GM23338 (cell line): Measurements from ENCODE around the gene STK33. TPM values are rescaled to one million over a fixed set of nuclear protein-coding genes. Genes with fewer than 3 reads are reported as not detected.

Experiments used
- ATAC-seq: fragments of 200-7000 bp; cut with Tn5 transposase; 3 replicates; pipeline ENCODE4 v1.9.1; 2020
- DNase-seq: peaks from one replicate; pipeline ENCODE4 v3.0.0-alpha.2; 2015; ENCODE audit warnings: low spot score
- H2AFZ ChIP-seq: fragments of 200-600 bp; sonication (generic); 2 replicates; pipeline ENCODE4 v1.8.0; 2016; ENCODE audit warnings: antibody characterized with exemption, mild to moderate bottlenecking, moderate library complexity
- H3F3A ChIP-seq: fragments of 200-600 bp; sonication (generic); replicated peaks from 2 replicates; pipeline ENCODE4 v1.8.0; 2017; ENCODE audit warnings: antibody characterized with exemption, mixed run types, low read depth
- H3K27ac ChIP-seq: fragments of 200-600 bp; sonication (generic); 2 replicates; pipeline ENCODE4 v1.6.1; 2016; ENCODE audit warnings: low read depth
- H3K27me3 ChIP-seq: fragments of 200-600 bp; sonication (generic); 2 replicates; pipeline ENCODE4 v1.8.0; 2016; ENCODE audit warnings: mild to moderate bottlenecking, mixed run types, moderate library complexity; ENCODE audit not compliant: insufficient read depth
- H3K36me3 ChIP-seq: fragments of 200-600 bp; sonication (generic); 2 replicates; pipeline ENCODE4 v1.8.0; 2016; ENCODE audit warnings: mild to moderate bottlenecking; ENCODE audit not compliant: insufficient read depth
- H3K4me1 ChIP-seq: fragments of 200-600 bp; sonication (generic); 2 replicates; pipeline ENCODE4 v1.8.0; 2016; ENCODE audit warnings: mild to moderate bottlenecking, moderate library complexity; ENCODE audit not compliant: insufficient read depth
- H3K4me2 ChIP-seq: fragments of 200-600 bp; sonication (generic); 2 replicates; pipeline ENCODE4 v1.7.1; 2017; ENCODE audit warnings: mixed run types
- H3K4me3 ChIP-seq: fragments of 200-600 bp; sonication (generic); 2 replicates; pipeline ENCODE4 v1.6.1; 2016; ENCODE audit warnings: mixed run types
- H3K79me2 ChIP-seq: fragments of 200-600 bp; sonication (generic); replicated peaks from 2 replicates; pipeline ENCODE4 v1.8.0; 2017; ENCODE audit warnings: mild to moderate bottlenecking; ENCODE audit not compliant: insufficient read depth
- H3K9me2 ChIP-seq: fragments of 200-600 bp; sonication (generic); 2 replicates; pipeline ENCODE4 v1.8.0; 2017; ENCODE audit not compliant: insufficient read depth
- H4K20me1 ChIP-seq: fragments of 200-600 bp; sonication (generic); replicated peaks from 2 replicates; pipeline ENCODE4 v1.8.0; 2017; ENCODE audit warnings: mild to moderate bottlenecking; ENCODE audit not compliant: insufficient read depth
- H3K27ac Mint-ChIP-seq: 2 replicates; pipeline ENCODE4 v1.8.0; 2020; ENCODE audit warnings: inconsistent platforms, mild to moderate bottlenecking, moderate library complexity, mixed read lengths
- H3K27me3 Mint-ChIP-seq: 3 replicates; pipeline ENCODE4 v1.8.0; 2022; ENCODE audit warnings: low read depth, mild to moderate bottlenecking, moderate library complexity, mixed read lengths, inconsistent platforms; ENCODE audit not compliant: insufficient read depth, poor library complexity
- H3K36me3 Mint-ChIP-seq: 3 replicates; pipeline ENCODE4 v1.8.0; 2021; ENCODE audit warnings: low read depth, mild to moderate bottlenecking, inconsistent platforms, moderate library complexity, mixed read lengths
- H3K4me1 Mint-ChIP-seq: 3 replicates; pipeline ENCODE4 v1.8.0; 2020; ENCODE audit warnings: mild to moderate bottlenecking, inconsistent platforms, mixed read lengths
- H3K4me3 Mint-ChIP-seq: 3 replicates; pipeline ENCODE4 v1.8.0; 2021; ENCODE audit warnings: moderate library complexity, mild to moderate bottlenecking, inconsistent platforms, mixed read lengths
- H3K9me3 Mint-ChIP-seq: 3 replicates; pipeline ENCODE4 v1.8.0; 2020; ENCODE audit warnings: moderate library complexity, mild to moderate bottlenecking, inconsistent platforms, mixed read lengths
- CREB1 ChIP-seq: fragments of 250-450 bp; sonication (Bioruptor Pico); IDR thresholded peaks from 2 replicates; pipeline ENCODE4 v1.5.0; 2020; ENCODE audit warnings: low read depth, mild to moderate bottlenecking, moderate library complexity
- EZH2 ChIP-seq: fragments of 200-600 bp; sonication (generic); IDR thresholded peaks from one replicate; pipeline ENCODE4 v1.8.0; 2017; ENCODE audit warnings: antibody characterized with exemption, mild to moderate bottlenecking, low read depth; ENCODE audit not compliant: unreplicated experiment
- EZH2phosphoT487 ChIP-seq: fragments of 200-600 bp; sonication (generic); IDR thresholded peaks from one replicate; pipeline ENCODE4 v1.8.1; 2018; ENCODE audit warnings: antibody characterized with exemption; ENCODE audit not compliant: unreplicated experiment
- JUNB ChIP-seq: IDR thresholded peaks from one replicate; pipeline ENCODE4 v1.6.1; 2016; ENCODE audit warnings: antibody characterized with exemption; ENCODE audit not compliant: unreplicated experiment
- STAT1 ChIP-seq: IDR thresholded peaks from one replicate; pipeline ENCODE4 v1.6.1; 2016; ENCODE audit warnings: antibody characterized with exemption; ENCODE audit not compliant: unreplicated experiment
- ZNF114 ChIP-seq: fragments of 250-450 bp; sonication (Bioruptor Pico); IDR thresholded peaks from 2 replicates; pipeline ENCODE4 v1.5.0; 2020; ENCODE audit warnings: mild to moderate bottlenecking, moderate library complexity
- ZNF331 ChIP-seq: fragments of 250-450 bp; sonication (Bioruptor Pico); IDR thresholded peaks from 2 replicates; pipeline ENCODE4 v1.5.0; 2020; ENCODE audit warnings: low read depth, mild to moderate bottlenecking, moderate library complexity
- polyA plus RNA-seq: library from polyadenylated mRNA; unstranded; fragments of >200 nt; fragmentation: Nextera tagmentation; extraction: Ambion mirVana; gene quantifications from 2 replicates; pipeline ENCODE4 v1.2.1, GENCODE V29; 2016
- total RNA-seq: library from RNA; depleted of rRNA; stranded (reverse); fragments of >200 nt; shearing (Covaris generic); gene quantifications from 2 replicates; pipeline ENCODE4 v1.2.3, GENCODE V29; 2014
- TF ChIP-seq, protein P1 (sequence below): IDR thresholded peaks from 2 replicates; pipeline ENCODE4 v1.6.1; 2016; ENCODE audit warnings: antibody characterized with exemption
- TF ChIP-seq, protein P2 (sequence below): IDR thresholded peaks from one replicate; pipeline ENCODE4 v1.6.1; 2018; ENCODE audit warnings: antibody characterized with exemption; ENCODE audit not compliant: unreplicated experiment
- TF ChIP-seq, protein P3 (sequence below), 2 experiments: fragments of 200-600 bp in 1 of 2; sonication (generic) in 1 of 2; conservative IDR thresholded peaks; 2 replicates each; pipeline versions ENCODE4 v1.5.1 to v1.6.1; 2016 to 2017; ENCODE audit warnings: antibody characterized with exemption in 2 of 2, low read depth in 2 of 2, mild to moderate bottlenecking in 2 of 2, moderate library complexity in 1 of 2
- TF ChIP-seq, protein P4 (sequence below): fragments of 250-450 bp; sonication (Bioruptor Pico); IDR thresholded peaks from 2 replicates; pipeline ENCODE4 v1.5.0; 2020; ENCODE audit warnings: mild to moderate bottlenecking, moderate library complexity

STK33 gene
- total and polyA plus RNA-seq, 2 experiments from 2014 or later, result 17.2 to 18.2 TPM

DNA sequence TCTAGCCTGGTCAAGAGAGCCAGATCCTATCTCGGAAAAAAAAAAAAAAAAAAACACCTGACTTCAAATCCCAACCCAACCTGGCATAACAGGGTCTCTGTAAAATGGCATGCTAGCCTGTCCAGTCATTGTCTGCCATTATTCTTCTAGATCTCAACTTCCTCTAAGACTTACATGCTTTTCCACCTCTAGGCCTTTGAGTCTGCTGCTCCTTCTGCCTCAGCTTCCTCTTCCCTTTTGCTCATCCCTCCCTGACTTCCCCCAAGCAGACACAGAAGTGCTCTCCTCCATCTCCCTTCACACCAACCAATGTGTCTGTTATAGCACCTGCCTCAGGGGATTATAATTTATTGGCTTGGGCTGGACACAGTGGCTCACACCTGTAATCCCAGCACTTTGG lies 7.8 kb downstream of the STK33 start (continued):
- TF ChIP-seq ZNF114 (CRISPR knock-in tag) (no peak), STAT1 (no peak), EZH2phosphoT487 (no peak), EZH2 (no peak), ZNF331 (no peak), JUNB (no peak), CREB1 (CRISPR knock-in tag) (no peak)
- TF ChIP-seq, protein P1, sequence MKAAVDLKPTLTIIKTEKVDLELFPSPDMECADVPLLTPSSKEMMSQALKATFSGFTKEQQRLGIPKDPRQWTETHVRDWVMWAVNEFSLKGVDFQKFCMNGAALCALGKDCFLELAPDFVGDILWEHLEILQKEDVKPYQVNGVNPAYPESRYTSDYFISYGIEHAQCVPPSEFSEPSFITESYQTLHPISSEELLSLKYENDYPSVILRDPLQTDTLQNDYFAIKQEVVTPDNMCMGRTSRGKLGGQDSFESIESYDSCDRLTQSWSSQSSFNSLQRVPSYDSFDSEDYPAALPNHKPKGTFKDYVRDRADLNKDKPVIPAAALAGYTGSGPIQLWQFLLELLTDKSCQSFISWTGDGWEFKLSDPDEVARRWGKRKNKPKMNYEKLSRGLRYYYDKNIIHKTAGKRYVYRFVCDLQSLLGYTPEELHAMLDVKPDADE, result no peak
- TF ChIP-seq, protein P2, sequence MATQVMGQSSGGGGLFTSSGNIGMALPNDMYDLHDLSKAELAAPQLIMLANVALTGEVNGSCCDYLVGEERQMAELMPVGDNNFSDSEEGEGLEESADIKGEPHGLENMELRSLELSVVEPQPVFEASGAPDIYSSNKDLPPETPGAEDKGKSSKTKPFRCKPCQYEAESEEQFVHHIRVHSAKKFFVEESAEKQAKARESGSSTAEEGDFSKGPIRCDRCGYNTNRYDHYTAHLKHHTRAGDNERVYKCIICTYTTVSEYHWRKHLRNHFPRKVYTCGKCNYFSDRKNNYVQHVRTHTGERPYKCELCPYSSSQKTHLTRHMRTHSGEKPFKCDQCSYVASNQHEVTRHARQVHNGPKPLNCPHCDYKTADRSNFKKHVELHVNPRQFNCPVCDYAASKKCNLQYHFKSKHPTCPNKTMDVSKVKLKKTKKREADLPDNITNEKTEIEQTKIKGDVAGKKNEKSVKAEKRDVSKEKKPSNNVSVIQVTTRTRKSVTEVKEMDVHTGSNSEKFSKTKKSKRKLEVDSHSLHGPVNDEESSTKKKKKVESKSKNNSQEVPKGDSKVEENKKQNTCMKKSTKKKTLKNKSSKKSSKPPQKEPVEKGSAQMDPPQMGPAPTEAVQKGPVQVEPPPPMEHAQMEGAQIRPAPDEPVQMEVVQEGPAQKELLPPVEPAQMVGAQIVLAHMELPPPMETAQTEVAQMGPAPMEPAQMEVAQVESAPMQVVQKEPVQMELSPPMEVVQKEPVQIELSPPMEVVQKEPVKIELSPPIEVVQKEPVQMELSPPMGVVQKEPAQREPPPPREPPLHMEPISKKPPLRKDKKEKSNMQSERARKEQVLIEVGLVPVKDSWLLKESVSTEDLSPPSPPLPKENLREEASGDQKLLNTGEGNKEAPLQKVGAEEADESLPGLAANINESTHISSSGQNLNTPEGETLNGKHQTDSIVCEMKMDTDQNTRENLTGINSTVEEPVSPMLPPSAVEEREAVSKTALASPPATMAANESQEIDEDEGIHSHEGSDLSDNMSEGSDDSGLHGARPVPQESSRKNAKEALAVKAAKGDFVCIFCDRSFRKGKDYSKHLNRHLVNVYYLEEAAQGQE, result no peak
- TF ChIP-seq, protein P3, sequence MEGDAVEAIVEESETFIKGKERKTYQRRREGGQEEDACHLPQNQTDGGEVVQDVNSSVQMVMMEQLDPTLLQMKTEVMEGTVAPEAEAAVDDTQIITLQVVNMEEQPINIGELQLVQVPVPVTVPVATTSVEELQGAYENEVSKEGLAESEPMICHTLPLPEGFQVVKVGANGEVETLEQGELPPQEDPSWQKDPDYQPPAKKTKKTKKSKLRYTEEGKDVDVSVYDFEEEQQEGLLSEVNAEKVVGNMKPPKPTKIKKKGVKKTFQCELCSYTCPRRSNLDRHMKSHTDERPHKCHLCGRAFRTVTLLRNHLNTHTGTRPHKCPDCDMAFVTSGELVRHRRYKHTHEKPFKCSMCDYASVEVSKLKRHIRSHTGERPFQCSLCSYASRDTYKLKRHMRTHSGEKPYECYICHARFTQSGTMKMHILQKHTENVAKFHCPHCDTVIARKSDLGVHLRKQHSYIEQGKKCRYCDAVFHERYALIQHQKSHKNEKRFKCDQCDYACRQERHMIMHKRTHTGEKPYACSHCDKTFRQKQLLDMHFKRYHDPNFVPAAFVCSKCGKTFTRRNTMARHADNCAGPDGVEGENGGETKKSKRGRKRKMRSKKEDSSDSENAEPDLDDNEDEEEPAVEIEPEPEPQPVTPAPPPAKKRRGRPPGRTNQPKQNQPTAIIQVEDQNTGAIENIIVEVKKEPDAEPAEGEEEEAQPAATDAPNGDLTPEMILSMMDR (conservative IDR thresholded peaks at IDR 0.05; ENCODE audit: low read depth in 2 of 2), result no peak

DNA sequence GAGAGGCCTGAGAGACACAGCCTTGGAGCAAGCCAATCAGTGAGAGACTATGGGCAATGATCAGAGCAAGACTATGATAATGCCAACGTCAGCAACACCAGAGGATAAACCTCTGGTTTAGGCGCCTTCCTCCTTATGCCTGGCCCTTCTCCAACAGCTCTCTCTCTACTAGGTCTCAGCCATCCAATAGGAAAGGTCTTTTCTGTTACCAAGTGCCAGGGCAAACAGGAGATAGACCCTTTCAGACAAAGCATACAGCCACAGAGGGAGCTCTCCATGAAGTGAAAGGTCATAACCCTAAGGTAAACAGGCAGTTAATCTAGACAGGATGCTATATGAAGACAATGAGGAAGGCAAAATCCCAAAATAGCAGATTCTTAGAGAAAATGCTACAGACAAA lies 9.5 kb downstream of the STK33 start:
- Mint-ChIP-seq H3K4me1 (peaks cover 3% of the 10 kb centered on the region; the same call in 1 of the 3 replicates), H3K27me3 (no peaks in the 10 kb centered on the region), H3K9me3 (peaks cover 11% of the 10 kb centered on the region; the same call in 2 of the 3 replicates), H3K27ac (no peak overlapping the region; the same call in 1 of the 2 replicates), H3K4me3 (no peak overlapping the region), H3K36me3 (peaks cover 11% of the 10 kb centered on the region; the same call in 2 of the 3 replicates)
- Histone ChIP-seq H3K9me2 (0 out of 2 replicates have a peak, but pooled peaks cover 4% of the 10 kb centered on the region), H2AFZ (no peak overlapping the region), H3K4me3 (no peak overlapping the region), H3K27me3 (no peaks in the 10 kb centered on the region), H3K4me1 (0 out of 2 replicates have a peak, but pooled peaks cover 3% of the 10 kb centered on the region), H3F3A (no peaks in the 10 kb centered on the region), H4K20me1 (no peaks in the 10 kb centered on the region), H3K79me2 (peaks cover 7% of the 10 kb centered on the region), H3K27ac (no peak overlapping the region; the same call in 1 of the 2 replicates), H3K36me3 (no peaks in the 10 kb centered on the region), H3K4me2 (no peak overlapping the region)
- DNase-seq, result peak; percentile 45
- ATAC-seq, result peak; percentile 88
- TF ChIP-seq, protein P4, sequence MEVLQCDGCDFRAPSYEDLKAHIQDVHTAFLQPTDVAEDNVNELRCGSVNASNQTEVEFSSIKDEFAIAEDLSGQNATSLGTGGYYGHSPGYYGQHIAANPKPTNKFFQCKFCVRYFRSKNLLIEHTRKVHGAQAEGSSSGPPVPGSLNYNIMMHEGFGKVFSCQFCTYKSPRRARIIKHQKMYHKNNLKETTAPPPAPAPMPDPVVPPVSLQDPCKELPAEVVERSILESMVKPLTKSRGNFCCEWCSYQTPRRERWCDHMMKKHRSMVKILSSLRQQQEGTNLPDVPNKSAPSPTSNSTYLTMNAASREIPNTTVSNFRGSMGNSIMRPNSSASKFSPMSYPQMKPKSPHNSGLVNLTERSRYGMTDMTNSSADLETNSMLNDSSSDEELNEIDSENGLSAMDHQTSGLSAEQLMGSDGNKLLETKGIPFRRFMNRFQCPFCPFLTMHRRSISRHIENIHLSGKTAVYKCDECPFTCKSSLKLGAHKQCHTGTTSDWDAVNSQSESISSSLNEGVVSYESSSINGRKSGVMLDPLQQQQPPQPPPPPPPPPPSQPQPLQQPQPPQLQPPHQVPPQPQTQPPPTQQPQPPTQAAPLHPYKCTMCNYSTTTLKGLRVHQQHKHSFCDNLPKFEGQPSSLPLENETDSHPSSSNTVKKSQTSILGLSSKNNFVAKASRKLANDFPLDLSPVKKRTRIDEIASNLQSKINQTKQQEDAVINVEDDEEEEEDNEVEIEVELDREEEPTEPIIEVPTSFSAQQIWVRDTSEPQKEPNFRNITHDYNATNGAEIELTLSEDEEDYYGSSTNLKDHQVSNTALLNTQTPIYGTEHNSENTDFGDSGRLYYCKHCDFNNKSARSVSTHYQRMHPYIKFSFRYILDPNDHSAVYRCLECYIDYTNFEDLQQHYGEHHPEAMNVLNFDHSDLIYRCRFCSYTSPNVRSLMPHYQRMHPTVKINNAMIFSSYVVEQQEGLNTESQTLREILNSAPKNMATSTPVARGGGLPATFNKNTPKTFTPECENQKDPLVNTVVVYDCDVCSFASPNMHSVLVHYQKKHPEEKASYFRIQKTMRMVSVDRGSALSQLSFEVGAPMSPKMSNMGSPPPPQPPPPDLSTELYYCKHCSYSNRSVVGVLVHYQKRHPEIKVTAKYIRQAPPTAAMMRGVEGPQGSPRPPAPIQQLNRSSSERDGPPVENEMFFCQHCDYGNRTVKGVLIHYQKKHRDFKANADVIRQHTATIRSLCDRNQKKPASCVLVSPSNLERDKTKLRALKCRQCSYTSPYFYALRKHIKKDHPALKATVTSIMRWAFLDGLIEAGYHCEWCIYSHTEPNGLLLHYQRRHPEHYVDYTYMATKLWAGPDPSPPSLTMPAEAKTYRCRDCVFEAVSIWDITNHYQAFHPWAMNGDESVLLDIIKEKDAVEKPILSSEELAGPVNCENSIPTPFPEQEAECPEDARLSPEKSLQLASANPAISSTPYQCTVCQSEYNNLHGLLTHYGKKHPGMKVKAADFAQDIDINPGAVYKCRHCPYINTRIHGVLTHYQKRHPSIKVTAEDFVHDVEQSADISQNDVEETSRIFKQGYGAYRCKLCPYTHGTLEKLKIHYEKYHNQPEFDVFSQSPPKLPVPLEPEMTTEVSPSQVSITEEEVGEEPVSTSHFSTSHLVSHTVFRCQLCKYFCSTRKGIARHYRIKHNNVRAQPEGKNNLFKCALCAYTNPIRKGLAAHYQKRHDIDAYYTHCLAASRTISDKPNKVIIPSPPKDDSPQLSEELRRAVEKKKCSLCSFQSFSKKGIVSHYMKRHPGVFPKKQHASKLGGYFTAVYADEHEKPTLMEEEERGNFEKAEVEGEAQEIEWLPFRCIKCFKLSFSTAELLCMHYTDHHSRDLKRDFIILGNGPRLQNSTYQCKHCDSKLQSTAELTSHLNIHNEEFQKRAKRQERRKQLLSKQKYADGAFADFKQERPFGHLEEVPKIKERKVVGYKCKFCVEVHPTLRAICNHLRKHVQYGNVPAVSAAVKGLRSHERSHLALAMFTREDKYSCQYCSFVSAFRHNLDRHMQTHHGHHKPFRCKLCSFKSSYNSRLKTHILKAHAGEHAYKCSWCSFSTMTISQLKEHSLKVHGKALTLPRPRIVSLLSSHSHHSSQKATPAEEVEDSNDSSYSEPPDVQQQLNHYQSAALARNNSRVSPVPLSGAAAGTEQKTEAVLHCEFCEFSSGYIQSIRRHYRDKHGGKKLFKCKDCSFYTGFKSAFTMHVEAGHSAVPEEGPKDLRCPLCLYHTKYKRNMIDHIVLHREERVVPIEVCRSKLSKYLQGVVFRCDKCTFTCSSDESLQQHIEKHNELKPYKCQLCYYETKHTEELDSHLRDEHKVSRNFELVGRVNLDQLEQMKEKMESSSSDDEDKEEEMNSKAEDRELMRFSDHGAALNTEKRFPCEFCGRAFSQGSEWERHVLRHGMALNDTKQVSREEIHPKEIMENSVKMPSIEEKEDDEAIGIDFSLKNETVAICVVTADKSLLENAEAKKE (CRISPR knock-in tag), result no peak
- TF ChIP-seq, protein P1, result no peak
- no peak for TF ChIP-seq STAT1
- TF ChIP-seq JUNB, result no peak
- no peak for TF ChIP-seq ZNF331
